Transverse colon (tissue), 4 donors: ENCODE data around the gene FOXC2.

ENCODE experiments used
- CTCF ChIP-seq, 5 experiments: fragments of 200-600 bp in 3 of 5; fragments of 450-650 bp in 2 of 5; sonication (generic) in 3 of 5; IDR thresholded peaks; 1 replicate in 2 of 5; 2 replicates in 3 of 5; pipeline ENCODE4 v1.5.1; 2016 to 2017; ENCODE audit warnings: antibody characterized with exemption in 5 of 5, inconsistent platforms in 3 of 5, mild to moderate bottlenecking in 2 of 5, moderate library complexity in 1 of 5
- POLR2AphosphoS5 ChIP-seq, 3 donors: sonication (generic); formaldehyde crosslinking; IDR thresholded peaks; one replicate each; pipeline ENCODE4 v1.6.1; 2016; ENCODE audit warnings: antibody characterized with exemption in 3 of 3

GRCh38 chr16:86538196-86538780, 28.3 kb upstream of the FOXC2 start:
- TF ChIP-seq CTCF (IDR thresholded peaks at IDR 0.05), result no peak
- TF ChIP-seq POLR2AphosphoS5 (IDR thresholded peaks at IDR 0.05), result no peak
